ENCODE measurements around the gene RBM5.

RBM5 gene

DNA sequence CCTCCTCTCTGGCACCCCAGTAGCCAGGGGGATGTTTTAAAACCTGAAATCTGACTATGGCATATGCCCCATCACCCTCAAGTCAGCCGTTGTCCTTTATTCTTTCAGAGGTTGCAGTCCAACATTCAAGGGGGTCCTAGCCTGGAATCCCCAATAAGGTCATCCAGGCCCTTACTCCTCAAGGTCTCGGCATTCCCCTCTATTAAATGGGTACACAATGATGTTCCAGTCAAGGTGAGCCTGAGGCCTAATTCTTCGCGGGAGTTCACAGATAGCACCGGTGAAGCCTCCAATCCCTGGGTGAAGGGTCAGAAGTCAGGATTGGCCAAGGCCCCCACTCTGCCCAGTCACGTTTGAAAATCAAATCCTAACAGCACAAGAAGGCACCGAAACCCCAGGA is 58.3 kb downstream of the RBM5 start:
- Mint-ChIP-seq H3K4me3 (no peak overlapping the region), H3K9me3 (no peaks in the 10 kb centered on the region), H3K27me3 (ENCODE audit: low read depth) (no peaks in the 10 kb centered on the region), H3K27ac (peak overlapping the region; percentile 65 to 81 (median 71)), H3K4me1 (peaks cover 53% of the 10 kb centered on the region), H3K36me3 (ENCODE audit: low read depth) (no peaks in the 10 kb centered on the region)
- TF ChIP-seq, protein P1, sequence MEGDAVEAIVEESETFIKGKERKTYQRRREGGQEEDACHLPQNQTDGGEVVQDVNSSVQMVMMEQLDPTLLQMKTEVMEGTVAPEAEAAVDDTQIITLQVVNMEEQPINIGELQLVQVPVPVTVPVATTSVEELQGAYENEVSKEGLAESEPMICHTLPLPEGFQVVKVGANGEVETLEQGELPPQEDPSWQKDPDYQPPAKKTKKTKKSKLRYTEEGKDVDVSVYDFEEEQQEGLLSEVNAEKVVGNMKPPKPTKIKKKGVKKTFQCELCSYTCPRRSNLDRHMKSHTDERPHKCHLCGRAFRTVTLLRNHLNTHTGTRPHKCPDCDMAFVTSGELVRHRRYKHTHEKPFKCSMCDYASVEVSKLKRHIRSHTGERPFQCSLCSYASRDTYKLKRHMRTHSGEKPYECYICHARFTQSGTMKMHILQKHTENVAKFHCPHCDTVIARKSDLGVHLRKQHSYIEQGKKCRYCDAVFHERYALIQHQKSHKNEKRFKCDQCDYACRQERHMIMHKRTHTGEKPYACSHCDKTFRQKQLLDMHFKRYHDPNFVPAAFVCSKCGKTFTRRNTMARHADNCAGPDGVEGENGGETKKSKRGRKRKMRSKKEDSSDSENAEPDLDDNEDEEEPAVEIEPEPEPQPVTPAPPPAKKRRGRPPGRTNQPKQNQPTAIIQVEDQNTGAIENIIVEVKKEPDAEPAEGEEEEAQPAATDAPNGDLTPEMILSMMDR (IDR thresholded peaks at IDR 0.05; ENCODE audit: unreplicated experiment in 3 of 3): no peak

DNA sequence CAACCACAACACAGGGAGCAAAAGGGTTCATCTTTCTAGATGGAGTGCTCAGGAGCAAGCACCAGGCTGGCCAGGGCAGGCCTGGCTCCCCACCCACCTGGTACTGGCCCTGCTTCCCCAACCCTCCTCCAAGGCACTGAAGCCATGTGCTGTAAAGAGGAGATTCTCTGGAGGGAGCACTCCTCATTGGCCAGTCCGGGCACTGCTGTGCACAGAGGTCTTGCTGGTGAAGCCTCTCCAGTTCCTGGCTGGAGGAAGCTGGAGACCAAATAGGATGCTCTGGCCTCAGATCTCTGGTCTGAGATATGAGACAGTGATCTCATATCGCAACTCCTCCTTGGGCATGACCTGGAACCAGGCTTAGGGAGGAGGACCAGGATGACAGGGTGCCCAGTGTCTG is 58.7 kb downstream of the RBM5 start:
- TF ChIP-seq, protein P1 (IDR thresholded peaks at IDR 0.05; ENCODE audit: unreplicated experiment in 3 of 3): no peak
- Mint-ChIP-seq H3K4me1 (peaks cover 58% of the 10 kb centered on the region), H3K27me3 (ENCODE audit: low read depth) (no peaks in the 10 kb centered on the region), H3K9me3 (no peaks in the 10 kb centered on the region), H3K4me3 (no peak overlapping the region), H3K27ac (peak overlapping the region; percentile 65 to 85 (median 71)), H3K36me3 (ENCODE audit: low read depth) (no peaks in the 10 kb centered on the region)

DNA sequence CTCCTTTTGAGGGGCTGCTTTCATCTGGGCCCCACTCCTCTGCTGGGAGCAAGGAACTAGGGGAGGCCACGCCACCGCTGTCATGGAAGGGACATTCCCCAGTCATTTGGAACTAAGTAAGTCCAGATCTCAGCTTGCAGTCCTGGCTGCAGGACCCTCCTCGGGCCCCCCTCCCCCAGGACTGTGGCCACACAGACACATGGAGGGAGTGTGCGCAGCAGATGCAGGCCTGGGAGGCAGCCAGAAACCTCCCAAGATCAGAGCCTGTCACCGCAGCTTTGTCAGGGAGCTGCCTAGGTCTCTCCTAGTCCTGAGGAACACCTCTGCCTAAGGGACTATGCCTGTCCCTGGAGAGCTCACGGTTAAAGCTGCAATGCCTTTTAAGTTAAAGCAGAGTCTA is 59.1 kb downstream of the RBM5 start:
- no peaks in the 10 kb centered on the region for H3K27me3 Mint-ChIP-seq (ENCODE audit: low read depth)
- no peak overlapping the region for H3K4me3 Mint-ChIP-seq
- no peaks in the 10 kb centered on the region for H3K36me3 Mint-ChIP-seq (ENCODE audit: low read depth)
- peak overlapping the region; percentile 65 to 85 (median 71) for H3K27ac Mint-ChIP-seq
- no peaks in the 10 kb centered on the region for H3K9me3 Mint-ChIP-seq
- peaks cover 58% of the 10 kb centered on the region for H3K4me1 Mint-ChIP-seq
- TF ChIP-seq, protein P1 (IDR thresholded peaks at IDR 0.05; ENCODE audit: unreplicated experiment in 3 of 3): no peak

DNA sequence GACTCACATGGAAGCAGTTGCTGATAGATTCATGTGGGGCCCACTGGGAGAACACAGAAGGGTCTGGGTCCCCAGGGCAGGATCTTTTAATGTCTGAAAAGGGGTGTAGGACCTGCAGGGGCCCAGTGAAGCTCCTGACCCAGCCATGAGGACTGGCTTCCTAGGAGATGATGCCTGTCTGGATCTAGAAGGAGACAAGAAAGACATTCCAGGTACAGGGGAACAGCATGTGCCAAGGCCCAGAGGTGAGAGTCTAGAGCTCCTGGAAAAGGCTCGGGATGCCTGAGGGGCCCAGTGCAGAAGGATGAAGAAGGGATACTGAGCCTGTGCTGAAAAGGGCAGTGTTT is 61.7 kb downstream of the RBM5 start:
- Mint-ChIP-seq H3K9me3 (no peaks in the 10 kb centered on the region), H3K27ac (peak overlapping the region; percentile 58 to 95 (median 78)), H3K4me1 (peaks cover 61% of the 10 kb centered on the region), H3K4me3 (peak overlapping the region; percentile 1 to 22 (median 20)), H3K27me3 (ENCODE audit: low read depth) (peaks cover 4% of the 10 kb centered on the region), H3K36me3 (ENCODE audit: low read depth) (no peaks in the 10 kb centered on the region)
- TF ChIP-seq, protein P1 (IDR thresholded peaks at IDR 0.05; ENCODE audit: unreplicated experiment in 3 of 3): no peak

DNA sequence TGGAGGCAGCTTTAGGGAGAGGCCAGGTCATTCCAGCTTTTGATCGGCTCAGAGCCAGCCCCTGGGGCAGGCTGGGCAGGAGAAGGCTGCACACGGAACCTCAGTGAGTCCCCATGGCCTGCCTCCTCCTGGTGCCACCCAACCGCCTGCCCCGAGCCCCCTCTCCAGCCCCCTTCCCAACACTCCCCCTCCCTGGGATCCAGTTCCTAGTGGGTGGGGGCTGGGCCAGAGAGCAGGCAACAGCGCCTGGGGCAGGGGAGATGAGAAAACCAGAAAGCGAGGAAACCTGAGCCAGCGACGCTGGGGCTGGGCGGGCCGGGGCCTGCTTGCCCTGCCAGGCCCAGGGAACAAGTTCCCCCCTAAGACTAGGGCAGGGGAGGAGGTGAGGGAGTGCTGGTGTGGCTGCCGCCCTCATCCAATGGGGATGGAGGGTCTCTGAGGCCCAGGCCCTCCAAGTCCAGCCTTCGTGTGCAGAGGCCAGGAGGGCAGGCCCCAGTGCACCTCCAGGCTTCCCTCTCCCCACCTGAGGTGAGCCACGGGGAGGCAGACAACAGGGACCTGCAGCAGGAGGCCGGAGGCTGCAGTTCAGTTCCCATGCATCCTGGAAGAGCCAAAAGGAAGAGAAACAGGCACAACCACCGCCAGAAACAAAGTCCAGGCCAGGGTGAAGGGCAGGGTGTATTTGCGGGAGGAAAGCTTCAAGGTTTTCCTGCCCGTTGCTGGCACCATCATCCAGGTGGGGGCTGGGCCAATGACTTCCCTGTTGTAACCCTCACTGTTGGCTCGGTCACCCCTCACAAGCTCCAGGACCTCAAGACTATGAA is 62.4 kb downstream of the RBM5 start:
- Mint-ChIP-seq H3K4me1 (peaks cover 65% of the 10 kb centered on the region), H3K27ac (peak overlapping the region; percentile 58 to 95 (median 78)), H3K27me3 (ENCODE audit: low read depth) (peaks cover 10% of the 10 kb centered on the region), H3K4me3 (peak overlapping the region in 2 of 3 experiments; percentile 22 to 60), H3K9me3 (no peaks in the 10 kb centered on the region), H3K36me3 (ENCODE audit: low read depth) (no peaks in the 10 kb centered on the region)
- TF ChIP-seq, protein P1 (IDR thresholded peaks at IDR 0.05; ENCODE audit: unreplicated experiment in 3 of 3): no peak

DNA sequence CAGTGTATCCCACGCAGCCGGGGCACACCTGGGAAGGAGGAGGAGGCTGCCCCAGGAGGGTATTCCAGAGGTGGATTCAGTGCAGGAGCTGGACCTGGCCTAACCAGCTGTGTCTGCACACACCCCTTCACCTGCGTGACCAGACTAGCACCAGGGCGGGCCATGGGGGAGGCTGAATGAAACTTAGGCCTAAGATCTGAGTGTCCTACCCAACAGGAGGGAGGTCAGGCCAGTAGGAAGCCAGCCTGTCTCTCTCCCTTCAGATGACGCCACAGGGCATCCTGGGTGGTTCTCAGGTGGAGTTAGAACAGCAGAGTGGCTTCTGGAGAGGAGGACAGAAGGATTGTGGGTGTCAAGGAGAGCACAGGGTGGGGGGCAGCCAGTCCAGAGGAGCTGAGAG is 63.0 kb downstream of the RBM5 start:
- H3K27ac Mint-ChIP-seq: peak overlapping the region; percentile 57 to 95 (median 78)
- no peaks in the 10 kb centered on the region for H3K9me3 Mint-ChIP-seq
- peaks cover 64% of the 10 kb centered on the region for H3K4me1 Mint-ChIP-seq
- H3K36me3 Mint-ChIP-seq (ENCODE audit: low read depth): no peaks in the 10 kb centered on the region
- TF ChIP-seq, protein P1 (IDR thresholded peaks at IDR 0.05; ENCODE audit: unreplicated experiment in 3 of 3): no peak
- H3K27me3 Mint-ChIP-seq (ENCODE audit: low read depth): peaks cover 11% of the 10 kb centered on the region
- peak overlapping the region in 1 of 3 experiments; percentile 22 for H3K4me3 Mint-ChIP-seq
